GM18867 (cell line): ENCODE data around the gene ARID3A.
"Not testable (repeated sequence)": the region's sequence is repeated elsewhere in the genome, so short reads cannot be mapped to it uniquely, and the experiment has no call there.

Experiments
- ATAC-seq: cut with Tn5 transposase; IDR thresholded peaks from one replicate; pipeline ENCODE4 v1.9.1; 2021; ENCODE audit warnings: mild to moderate bottlenecking, moderate library complexity; ENCODE audit not compliant: unreplicated experiment

ARID3A gene, protein sequence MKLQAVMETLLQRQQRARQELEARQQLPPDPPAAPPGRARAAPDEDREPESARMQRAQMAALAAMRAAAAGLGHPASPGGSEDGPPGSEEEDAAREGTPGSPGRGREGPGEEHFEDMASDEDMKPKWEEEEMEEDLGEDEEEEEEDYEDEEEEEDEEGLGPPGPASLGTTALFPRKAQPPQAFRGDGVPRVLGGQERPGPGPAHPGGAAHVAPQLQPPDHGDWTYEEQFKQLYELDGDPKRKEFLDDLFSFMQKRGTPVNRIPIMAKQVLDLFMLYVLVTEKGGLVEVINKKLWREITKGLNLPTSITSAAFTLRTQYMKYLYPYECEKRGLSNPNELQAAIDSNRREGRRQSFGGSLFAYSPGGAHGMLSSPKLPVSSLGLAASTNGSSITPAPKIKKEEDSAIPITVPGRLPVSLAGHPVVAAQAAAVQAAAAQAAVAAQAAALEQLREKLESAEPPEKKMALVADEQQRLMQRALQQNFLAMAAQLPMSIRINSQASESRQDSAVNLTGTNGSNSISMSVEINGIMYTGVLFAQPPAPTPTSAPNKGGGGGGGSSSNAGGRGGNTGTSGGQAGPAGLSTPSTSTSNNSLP

DNA sequence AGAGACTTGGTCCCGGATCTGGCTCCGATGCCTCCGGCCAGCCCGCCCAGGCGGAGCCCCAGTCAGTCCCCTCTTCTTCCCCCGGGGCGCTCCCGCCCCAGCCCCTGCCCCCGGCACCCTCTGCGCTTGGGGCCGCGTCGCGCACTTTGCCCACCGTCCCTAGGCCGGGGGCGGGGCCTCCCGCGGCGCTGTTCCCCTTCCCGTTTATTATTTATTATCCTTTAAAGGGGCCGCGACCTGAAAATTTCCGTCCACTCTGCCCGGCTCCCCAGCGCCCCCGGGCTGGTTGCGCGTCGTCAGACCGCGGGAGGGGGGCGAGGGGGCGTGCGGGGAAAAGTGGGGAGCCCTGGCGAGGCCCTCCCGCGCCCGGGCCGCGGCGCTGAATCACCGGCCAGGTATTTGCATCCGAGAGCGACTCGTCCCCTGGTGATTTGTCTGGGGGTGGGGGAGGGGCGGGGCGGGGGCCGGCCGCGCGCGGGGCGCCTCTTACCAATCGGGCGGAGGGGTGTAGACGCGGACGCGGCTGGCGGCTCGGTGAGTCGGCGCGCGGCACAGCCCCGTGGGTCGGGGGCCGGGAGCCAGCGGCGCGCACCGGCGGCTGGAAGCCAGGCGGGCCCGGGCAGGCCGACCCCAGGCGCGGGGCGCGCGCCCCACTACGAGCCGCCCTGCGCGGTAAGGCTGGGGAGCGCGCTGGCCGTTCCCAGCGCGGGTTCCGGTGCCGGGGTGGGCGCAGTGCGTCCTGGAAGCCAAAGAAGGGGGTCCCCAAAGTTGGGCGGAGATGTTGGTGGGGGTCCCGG lies at the start of gene ARID3A:
ARID3A (plus strand) TSS at position 510 of the 797 bp plus-strand sequence. CDS start 3,494 bp downstream, outside the sequence.
- ATAC-seq: peak; percentile 57

DNA sequence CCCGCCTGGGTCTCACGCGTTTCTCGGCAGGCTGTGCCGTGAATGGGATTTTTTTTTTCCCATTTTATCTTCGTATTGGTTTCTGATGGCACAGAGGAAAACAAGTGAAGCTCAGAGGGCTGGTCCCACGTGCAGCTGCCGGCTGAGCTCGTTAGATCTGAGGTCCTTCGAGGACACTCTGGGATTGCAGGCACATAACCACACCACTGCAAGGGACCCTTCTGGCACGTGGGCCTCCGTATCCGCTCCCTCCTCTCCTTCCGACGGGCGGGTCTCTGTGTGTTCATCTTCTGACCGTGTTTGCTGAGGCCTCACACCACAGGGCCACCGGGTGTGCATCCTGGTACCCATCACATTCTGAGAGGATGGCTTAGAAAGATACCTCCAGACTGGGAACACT lies 49.7 kb upstream of the ARID3A start:
- ATAC-seq: no peak

DNA sequence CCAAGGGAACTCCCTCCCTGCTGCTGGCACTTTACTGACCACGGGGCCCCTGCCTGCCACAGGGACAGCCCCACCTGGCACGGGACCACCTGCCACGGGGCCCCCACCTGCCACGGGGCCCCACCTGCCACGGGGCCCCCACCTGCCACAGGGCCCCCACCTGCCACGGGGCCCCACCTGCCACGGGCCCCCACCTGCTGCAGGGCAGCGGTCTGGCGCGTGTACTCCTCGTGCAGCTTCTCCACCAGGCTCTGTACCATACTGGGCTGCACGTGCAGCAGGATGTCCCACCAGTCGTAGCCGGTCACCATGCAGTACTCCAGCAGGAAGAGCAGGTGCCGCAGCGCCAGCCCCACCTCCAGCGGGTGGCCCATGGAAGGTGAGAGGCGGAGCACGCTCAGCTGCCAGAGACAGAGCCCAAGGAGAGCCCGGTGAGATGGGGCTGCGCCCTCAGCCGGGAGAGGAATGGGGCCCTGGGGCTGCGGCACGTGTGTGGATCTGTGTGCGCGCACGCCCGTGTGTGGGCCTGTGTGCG lies 49.0 kb upstream of the ARID3A start:
- ATAC-seq: no peak

DNA sequence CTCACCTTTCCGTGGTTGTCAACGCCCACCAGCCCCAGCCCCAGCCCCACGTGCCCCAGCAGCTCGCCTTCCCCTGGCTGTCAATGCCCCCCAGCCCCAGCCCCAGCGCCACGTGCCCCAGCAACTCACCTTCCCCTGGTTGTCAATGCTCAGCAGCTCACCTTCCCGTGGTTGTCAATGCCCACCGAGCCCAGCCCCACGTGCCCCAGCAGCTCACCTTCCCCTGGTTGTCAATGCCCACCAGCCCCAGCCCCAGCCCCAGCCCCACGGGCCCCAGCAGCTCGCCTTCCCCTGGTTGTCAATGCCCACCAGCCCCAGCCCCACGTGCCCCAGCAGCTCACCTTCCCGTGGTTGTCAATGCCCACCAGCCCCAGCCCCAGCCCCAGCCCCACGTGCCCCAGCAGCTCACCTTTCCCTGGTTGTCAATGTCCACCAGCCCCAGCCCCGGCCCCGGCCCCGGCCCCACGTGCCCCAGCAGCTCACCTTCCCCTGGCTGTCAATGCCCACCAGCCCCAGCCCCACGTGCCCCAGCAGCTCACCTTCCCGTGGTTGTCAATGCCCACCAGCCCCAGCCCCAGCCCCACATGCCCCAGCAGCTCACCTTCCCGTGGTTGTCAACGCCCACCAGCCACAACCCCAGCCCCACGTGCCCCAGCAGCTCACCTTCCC lies 47.7 kb upstream of the ARID3A start:
- not testable (repeated sequence) for ATAC-seq

DNA sequence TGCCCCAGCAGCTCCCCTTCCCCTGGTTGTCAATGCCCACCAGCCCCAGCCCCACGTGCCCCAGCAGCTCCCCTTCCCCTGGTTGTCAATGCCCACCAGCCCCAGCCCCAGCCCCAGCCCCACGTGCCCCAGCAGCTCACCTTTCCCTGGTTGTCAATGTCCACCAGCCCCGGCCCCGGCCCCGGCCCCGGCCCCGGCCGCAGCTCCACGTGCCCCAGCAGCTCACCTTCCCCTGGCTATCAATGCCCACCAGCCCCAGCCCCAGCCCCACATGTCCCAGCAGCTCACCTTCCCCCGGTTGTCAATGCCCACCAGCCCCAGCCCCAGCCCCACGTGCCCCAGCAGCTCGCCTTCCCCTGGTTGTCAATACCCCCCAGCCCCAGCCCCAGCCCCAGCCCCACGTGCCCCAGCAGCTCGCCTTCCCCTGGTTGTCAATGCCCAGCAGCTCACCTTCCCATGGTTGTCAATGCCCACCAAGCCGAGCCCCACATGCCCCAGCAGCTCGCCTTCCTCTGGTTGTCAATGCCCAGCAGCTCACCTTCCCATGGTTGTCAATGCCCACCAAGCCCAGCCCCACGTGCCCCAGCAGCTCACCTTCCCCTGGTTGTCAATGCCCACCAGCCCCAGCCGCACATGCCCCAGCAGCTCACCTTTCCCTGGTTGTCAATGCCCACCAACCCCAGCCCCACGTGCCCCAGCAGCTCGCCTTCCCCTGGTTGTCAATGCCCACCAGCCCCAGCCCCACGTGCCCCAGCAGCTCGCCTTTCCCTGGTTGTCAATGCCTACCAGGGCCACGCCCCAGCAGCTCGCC lies 46.9 kb upstream of the ARID3A start:
- not testable (repeated sequence) for ATAC-seq

DNA sequence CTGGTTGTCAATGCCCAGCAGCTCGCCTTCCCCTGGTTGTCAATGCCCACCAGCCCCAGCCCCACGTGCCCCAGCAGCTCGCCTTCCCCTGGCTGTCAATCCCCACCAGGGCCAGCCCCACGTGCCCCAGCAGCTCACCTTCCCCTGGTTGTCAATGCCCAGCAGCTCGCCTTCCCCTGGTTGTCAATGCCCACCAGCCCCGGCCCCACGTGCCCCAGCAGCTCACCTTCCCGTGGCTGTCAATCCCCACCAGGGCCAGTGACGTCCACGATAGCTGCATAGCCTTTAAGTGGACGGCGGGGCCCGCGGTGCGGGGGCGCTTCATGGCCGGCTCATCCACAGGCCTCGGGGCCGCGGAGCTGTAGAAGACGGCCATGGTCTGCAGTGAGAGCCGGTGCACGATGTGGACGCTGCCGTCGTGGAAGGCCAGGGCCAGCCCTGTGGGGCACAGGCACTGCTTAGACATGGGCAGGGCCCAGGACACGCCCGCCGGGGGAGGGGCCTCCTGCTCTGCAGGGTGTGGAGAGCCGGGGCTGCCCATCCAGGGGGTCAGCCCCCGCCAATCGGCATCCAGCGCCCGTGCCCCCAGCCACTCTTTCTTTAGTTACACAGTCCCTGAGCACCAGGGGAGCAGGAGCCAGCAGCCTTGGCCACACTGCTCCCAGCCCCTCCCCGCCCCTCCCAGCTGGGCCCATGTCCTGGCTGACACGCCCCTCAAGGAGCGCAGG lies 46.0 kb upstream of the ARID3A start:
- no peak for ATAC-seq

DNA sequence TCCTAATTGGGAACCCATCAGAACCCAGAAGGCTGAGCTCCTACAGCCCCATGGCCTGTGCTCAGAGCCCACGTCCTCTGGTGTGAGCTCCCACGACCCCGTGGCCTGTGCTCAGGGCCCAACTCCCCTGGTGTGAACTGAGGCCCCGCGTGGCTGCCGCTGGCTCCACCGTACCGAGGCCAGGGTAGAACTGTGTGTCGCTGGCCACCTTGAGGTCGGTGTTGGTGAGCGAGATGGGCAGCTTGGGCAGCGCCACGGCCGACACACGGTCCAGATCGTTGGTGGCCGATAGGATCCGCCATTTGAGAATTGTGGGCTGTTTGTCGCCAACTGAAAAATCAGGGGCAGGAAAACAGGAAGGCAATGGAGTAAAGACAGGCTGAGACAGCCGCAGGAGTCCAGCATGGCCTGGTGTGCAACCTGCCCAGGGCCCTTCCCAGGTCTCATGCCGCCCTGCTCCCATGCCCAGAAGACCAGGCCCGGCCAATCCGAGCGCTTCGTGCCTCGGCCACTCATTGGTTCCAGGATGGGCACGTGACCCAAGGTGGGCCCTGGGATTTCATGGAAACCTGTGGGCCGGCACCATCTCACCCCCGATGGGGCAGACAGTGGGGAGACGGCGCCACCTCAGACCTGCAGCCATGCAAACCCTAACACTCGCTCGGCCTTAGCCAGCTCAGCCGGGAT lies 44.3 kb upstream of the ARID3A start:
- no peak for ATAC-seq

DNA sequence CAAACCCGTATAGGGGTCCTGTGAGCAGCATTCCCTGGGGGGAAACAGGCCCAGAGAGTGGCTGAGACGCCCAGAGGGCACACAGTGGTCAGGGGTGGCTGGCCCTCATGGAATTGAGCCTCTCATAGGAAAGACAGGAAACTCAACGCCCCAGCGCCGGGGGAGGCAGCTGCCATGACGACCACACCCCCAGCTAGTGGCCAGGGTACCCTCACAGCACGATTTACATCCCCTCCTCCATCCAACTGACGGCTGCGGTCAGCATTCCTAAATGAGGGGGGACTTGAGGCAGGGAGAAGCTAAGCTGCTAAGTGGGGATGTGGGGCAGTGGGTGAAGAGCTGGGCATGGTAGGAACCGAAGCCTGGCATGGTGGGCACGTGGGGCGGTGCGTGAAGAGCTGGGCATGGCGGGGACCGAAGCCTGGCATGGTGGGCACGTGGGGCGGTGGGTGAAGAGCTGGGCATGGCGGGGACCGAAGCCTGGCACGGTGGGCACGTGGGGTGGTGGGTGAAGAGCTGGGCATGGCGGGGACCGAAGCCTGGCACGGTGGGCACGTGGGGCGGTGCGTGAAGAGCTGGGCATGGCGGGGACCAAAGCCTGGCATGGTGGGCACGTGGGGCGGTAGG lies 42.9 kb upstream of the ARID3A start:
- ATAC-seq: no peak

DNA sequence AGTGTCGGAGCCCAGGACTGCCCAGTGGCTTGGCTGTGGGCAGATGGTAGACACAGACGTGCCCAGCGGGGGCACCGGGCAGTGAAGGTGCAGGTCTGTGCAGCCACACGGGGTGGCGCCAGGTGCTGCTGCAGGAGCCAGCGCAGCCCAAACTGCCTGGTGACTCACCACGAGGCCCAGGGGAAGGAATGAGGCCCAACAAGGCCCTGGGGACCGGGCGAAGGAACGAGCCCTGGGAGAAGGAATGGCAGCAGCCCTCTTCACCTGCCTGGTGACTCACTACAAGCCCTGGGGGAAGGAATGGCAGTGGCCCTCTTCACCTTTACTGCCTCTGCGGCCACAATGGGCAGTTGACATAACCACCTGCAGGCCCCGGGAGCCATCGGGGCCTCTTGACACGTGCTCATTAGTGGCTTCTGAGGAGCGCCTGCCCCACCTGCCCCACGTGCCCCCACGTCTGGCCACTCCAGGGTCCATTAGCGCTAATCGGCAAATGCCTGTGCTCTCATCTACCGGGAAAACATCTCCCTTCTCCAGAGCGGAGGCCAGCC lies 42.1 kb upstream of the ARID3A start:
- ATAC-seq: no peak

DNA sequence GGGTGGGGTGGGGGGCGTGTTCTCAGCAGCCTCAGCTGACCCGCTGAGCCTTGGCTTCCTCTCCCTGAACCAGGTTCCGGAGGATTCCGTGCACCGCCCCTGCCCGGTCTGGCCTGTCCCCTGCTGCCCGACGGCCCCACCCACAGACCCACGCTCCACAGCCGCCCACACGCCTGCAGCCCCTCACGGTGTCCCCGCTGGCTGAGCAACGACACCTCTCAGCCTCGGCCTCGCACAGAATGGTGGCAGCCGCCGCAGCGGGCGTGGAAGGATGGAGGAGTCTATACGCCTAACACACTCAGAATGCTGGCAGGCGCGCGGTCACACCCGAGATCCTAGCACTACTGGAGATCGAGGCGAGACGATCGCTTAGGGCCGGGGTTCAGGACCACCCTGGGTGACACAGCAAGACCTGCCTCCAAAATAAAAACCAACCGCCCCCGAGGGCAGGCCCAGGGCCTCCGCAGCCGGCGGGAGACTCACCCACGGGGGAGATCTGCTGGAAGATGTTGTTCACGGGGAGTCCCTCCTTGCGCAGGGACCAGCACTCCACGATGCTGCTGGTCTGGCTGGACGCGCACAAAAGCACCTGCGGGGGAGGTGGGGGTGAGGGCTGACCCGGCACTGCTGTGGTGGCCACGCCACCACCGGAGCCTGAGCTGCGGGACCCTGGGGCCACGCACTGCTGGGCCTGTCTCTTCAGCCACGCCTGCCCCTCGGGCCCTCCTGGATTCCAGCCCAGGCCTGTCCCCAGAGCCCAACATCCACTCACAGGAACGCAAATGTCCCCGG lies 41.2 kb upstream of the ARID3A start:
- no peak for ATAC-seq

DNA sequence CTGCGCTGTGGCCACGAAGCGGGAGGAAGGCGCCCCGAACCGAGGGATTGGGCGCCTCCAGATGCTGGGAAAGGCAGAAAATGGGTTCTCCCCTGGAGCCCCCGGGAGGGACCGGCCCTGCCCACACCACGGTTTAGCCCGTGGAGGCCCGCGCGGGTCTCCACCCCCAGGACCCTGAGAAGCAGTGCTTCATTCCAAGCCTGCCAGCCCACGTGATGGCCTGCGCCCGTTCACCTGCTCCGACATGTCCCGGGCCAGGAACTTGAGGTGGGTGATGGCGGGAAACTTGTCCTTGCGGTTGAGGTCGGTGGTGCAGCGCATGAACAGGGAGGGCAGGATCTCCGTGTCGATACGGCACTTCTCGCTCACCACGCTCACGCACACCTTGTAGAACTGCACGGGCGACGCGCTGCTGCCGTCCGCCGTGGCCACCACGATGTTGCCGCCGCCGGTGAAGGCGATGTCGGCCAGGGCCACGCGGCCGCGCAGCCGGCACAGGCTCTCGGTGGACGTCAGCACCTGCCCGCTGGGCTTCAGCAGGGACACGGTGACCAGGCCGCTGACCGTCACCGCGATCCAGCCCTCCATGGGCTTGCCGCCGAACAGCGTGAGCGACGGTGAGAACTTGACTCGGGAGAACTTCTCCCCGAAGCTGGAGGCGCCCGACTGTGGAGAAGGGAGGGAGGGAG lies 40.2 kb upstream of the ARID3A start:
- no peak for ATAC-seq

DNA sequence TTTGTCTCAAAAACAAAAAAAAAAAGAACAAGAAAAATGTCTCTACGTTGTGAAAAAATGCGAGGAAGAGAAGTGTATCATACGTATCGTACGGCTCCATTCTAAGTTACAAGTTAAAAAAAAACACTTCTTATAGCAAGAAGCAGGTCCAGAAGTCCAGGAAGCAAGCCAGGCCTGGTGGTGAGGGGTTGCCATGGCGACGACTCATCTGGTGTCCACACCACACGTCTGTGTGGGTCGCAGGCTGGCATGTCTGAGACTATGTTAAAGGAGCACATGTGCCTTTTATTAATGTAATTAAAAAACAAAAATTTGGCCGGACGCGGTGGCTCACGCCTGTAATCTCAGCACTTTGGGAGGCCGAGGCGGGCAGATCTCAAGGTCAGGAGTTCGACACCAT lies 38.8 kb upstream of the ARID3A start:
- ATAC-seq: no peak

DNA sequence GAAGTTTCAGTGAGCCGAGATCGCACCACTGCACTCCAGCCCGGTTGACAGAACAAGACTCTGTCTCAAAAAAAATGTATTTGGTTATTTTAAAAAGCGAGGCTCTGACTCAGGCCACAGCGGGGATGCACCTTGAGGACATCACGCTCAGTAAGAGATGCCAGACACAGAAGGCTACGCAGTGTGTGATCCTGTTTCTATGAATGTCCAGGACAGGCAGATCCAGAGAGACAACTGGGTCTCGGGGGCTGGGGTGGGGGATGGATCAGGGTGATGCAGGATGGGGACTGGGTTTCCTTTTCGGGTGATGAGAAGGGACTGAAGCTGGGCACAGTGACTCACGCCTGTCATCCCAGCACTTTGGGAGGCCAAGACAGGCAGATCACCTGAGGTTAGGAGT lies 38.2 kb upstream of the ARID3A start:
- no peak for ATAC-seq

DNA sequence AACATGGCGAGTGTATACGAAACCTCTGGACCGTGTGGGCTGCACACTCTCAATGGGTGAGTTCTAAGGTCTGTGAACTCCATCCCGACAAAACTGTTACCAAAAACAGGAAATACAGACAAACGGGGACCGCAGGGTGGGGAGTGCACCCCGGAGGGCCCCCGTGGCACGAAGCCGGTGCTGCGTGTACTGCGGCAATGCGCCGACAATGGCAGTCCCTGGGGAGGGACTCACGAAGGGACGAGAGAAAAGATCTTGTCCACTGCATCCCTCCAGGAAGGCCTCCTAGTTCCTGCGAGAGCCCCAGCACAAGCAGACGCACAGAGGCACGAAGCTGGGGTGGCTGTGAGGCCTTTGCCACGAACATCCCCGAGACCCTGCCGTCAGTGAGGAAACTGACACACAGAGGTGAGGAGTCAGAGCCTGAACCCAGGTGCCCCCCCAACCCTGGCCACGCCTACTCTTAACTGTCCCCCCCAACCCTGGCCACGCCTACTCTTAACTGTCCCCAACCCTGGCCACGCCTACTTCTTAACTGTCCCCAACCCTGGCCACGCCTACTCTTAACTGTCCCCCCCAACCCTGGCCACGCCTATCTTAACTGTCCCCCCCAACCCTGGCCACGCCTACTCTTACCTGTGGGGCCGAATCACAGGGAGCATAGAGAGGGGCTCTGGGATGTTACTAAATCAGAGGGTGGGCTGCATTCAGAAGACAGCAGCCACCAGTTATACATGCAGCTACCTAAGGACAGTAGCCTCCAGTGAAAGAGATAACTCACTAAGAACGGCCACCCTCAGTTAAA lies 37.1 kb upstream of the ARID3A start:
- no peak for ATAC-seq

DNA sequence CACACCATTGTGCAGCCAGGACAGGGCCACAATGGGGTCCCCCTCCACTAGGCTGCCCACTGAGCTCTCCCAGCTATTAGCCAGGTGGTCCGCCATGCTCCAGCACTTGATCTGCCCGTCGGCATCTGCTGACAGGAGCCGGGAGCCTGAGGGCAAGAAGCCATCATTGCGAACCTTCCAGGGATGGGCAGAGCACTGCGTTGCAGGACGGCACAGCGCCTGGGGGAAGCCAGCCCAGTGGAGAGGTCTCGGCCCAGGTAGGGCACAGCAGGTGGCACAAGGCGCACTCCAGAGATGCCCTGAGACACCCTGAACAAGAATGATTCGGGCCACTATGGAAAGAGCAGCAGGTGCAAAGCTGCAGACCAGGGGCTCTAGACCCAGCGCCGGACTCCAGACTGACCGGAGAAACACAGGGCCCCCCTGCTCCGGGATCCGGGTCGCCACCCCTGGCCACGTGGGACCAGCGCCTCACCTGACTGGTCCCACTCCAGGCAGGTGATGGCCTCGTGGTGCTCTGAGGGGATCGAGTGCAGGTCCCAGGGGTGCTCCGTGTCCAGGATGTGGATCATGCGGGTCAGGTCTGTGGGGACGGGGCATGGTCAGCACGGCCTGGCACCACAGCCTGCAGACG lies 36.1 kb upstream of the ARID3A start:
- ATAC-seq: no peak
